ENCODE data around the gene LIME1. TPM values are rescaled to one million over a fixed set of nuclear protein-coding genes. Genes with fewer than 3 reads are reported as not detected.
"Not testable (repeated sequence)": the region's sequence is repeated elsewhere in the genome, so short reads cannot be mapped to it uniquely, and the experiment has no call there.

LIME1 gene
- total RNA-seq, 1 experiment from 2014 or later = 7.7 TPM

GRCh38 chr20:63772781-63773518, 36.5 kb downstream of the LIME1 start:
- H3K4me3 ChIP-seq (ENCODE audit: insufficient read depth, low read depth, low read length) = no peak overlapping the region
- no peaks in the 10 kb centered on the region; the same call in 1 of the 2 replicates for H3K36me3 ChIP-seq (replicated peaks; ENCODE audit: control insufficient read depth, insufficient read depth, low read length)
- DNase-seq = peak; percentile 60

DNA sequence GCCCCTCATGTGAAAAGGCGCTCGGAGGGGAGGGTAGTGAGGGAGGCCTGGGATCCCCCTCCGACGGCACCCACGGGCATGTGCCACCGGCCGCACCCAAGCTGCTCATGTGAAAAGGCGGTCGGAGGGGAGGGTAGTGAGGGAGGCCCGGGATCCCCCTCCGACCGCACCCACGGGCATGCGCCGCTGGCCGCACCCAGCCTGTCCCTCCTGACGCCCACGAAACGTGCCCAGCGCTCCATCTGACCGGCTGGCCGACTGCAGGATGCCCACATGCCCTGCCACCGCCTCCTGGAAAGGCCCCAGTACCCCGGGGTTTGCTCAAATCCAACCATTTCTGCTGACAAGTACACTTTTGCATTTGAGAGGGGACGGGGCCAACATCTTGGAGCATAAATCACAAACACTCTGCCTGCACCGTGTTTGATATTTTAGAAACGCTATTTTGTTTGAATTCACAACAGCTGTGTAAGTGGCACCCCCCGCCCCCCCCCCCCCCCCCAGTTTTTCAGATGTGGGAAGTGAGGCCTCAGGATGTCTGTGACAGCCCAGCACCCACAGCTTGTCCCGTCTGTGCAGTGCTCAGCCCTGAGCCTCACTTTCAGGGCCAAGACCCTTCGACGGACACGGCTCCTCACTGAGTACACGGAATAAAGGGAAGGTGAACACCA, 37.2 kb downstream of the LIME1 start:
- Histone ChIP-seq H3K27me3 (ENCODE audit: control insufficient read depth, insufficient read depth, low read length) (no peaks in the 10 kb centered on the region), H3K36me3 (replicated peaks; ENCODE audit: control insufficient read depth, insufficient read depth, low read length) (no peaks in the 10 kb centered on the region; the same call in 1 of the 2 replicates), H3K4me3 (ENCODE audit: insufficient read depth, low read depth, low read length) (no peak overlapping the region)
- DNase-seq = peak; percentile 55

More at GRCh38 chr20:63772781-63773518, 36.5 kb downstream of the LIME1 start:
- no peaks in the 10 kb centered on the region for H3K27me3 ChIP-seq (ENCODE audit: control insufficient read depth, insufficient read depth, low read length)

- Histone ChIP-seq H3K36me3 (replicated peaks; ENCODE audit: control insufficient read depth, insufficient read depth, low read length) (no peaks in the 10 kb centered on the region; the same call in 1 of the 2 replicates), H3K4me3 (ENCODE audit: insufficient read depth, low read depth, low read length) (no peak overlapping the region), H3K27me3 (ENCODE audit: control insufficient read depth, insufficient read depth, low read length) (no peaks in the 10 kb centered on the region)
- DNase-seq = peak; percentile 68
Observed at GRCh38 chr20:63774306-63774705, 37.8 kb downstream of the LIME1 start.

GRCh38 chr20:63775096-63775978, 38.9 kb downstream of the LIME1 start:
- H3K36me3 ChIP-seq (replicated peaks; ENCODE audit: control insufficient read depth, insufficient read depth, low read length) = no peaks in the 10 kb centered on the region; the same call in 1 of the 2 replicates
- DNase-seq = peak; percentile 99
- no peaks in the 10 kb centered on the region for H3K27me3 ChIP-seq (ENCODE audit: control insufficient read depth, insufficient read depth, low read length)
- peak overlapping the region; percentile 33 for H3K4me3 ChIP-seq (ENCODE audit: insufficient read depth, low read depth, low read length)

- not testable (repeated sequence) for H3K4me3 ChIP-seq (ENCODE audit: insufficient read depth, low read depth, low read length); DNase-seq; H3K36me3 ChIP-seq (replicated peaks; ENCODE audit: control insufficient read depth, insufficient read depth, low read length); H3K27me3 ChIP-seq (ENCODE audit: control insufficient read depth, insufficient read depth, low read length)
Observed at GRCh38 chr20:63776875-63777274, 40.4 kb downstream of the LIME1 start.

DNA sequence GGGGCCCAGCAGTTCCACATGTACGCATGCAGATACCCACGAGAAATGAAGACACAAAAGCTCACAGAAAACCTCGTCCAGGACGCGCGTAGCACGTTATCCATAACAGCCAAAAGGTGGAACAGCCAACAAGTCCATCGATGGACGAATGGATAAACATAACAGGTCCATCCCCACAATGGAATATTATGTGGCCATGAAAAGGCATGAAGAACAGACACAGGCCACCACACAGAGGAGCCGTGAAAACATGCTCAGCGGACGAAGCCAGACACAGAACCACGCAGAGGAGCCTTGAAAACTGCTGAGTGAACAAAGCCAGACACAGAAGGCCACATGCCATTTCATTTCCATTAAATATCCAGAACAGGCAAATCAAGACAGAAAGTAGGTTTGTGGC, 41.1 kb downstream of the LIME1 start:
- Histone ChIP-seq H3K4me3 (ENCODE audit: insufficient read depth, low read depth, low read length) (no peak overlapping the region), H3K36me3 (replicated peaks; ENCODE audit: control insufficient read depth, insufficient read depth, low read length) (no peaks in the 10 kb centered on the region; the same call in 1 of the 2 replicates), H3K27me3 (ENCODE audit: control insufficient read depth, insufficient read depth, low read length) (no peaks in the 10 kb centered on the region)
- DNase-seq = no peak

GRCh38 chr20:63778034-63778752, 41.7 kb downstream of the LIME1 start:
- H3K27me3 ChIP-seq (ENCODE audit: control insufficient read depth, insufficient read depth, low read length) = no peaks in the 10 kb centered on the region
- peak; percentile 26 for DNase-seq
- no peaks in the 10 kb centered on the region; the same call in 1 of the 2 replicates for H3K36me3 ChIP-seq (replicated peaks; ENCODE audit: control insufficient read depth, insufficient read depth, low read length)
- no peak overlapping the region for H3K4me3 ChIP-seq (ENCODE audit: insufficient read depth, low read depth, low read length)

- H3K36me3 ChIP-seq (replicated peaks; ENCODE audit: control insufficient read depth, insufficient read depth, low read length) = no peaks in the 10 kb centered on the region
- no peak overlapping the region for H3K4me3 ChIP-seq (ENCODE audit: insufficient read depth, low read depth, low read length)
- DNase-seq = peak; percentile 58
- H3K27me3 ChIP-seq (ENCODE audit: control insufficient read depth, insufficient read depth, low read length) = no peaks in the 10 kb centered on the region
Observed at GRCh38 chr20:63778857-63779256, 42.4 kb downstream of the LIME1 start.

- H3K36me3 ChIP-seq (replicated peaks; ENCODE audit: control insufficient read depth, insufficient read depth, low read length) = no peaks in the 10 kb centered on the region
- no peaks in the 10 kb centered on the region for H3K27me3 ChIP-seq (ENCODE audit: control insufficient read depth, insufficient read depth, low read length)
- no peak for DNase-seq
- H3K4me3 ChIP-seq (ENCODE audit: insufficient read depth, low read depth, low read length) = no peak overlapping the region
Observed at GRCh38 chr20:63781181-63781580, 44.7 kb downstream of the LIME1 start.

DNA sequence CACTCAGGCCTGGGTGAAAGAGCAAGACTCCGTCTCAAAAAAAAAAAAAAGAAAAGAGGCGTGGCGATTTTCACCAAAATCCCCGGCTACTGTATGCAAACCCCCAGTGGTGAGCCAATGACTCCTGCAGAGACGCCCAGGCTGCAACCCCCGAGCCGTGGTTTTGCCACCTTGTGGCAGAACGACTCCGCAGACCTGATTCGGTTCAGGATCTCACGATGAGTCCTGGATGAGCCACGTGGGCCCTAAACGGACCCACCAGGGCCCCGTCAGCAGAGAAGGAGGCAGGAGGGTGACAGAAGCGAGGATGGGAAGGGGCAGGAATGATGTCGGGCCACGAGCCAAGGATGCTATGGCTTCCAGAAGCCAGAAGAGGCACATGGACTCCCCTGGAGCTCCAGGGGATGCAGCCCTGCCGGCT, 45.6 kb downstream of the LIME1 start:
- peak; percentile 63 for DNase-seq
- Histone ChIP-seq H3K36me3 (replicated peaks; ENCODE audit: control insufficient read depth, insufficient read depth, low read length) (no peaks in the 10 kb centered on the region), H3K27me3 (ENCODE audit: control insufficient read depth, insufficient read depth, low read length) (no peaks in the 10 kb centered on the region)

DNA sequence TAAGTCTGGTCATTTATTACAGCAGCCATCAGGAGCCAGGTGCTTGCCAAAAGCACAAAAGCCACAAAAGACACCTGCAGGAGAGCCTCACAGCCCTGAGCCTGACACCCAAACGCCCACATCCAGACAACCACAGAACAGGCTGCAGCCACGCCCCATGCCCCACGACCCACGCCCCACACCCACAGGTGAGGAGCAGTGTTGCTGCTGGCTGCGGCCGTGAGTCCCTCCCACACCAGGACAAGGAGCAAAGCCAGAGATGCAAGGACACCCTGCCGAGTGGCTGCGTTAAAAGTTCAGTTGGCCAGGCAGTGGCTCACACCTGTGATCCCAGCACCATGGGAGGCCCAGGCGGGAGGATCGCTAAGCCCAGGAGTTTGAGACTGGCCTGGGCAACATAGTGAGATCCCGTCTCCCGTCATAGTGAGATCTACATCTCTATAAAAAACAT, 46.1 kb downstream of the LIME1 start:
- H3K4me3 ChIP-seq (ENCODE audit: insufficient read depth, low read depth, low read length) = no peak overlapping the region
- no peaks in the 10 kb centered on the region for H3K27me3 ChIP-seq (ENCODE audit: control insufficient read depth, insufficient read depth, low read length)
- no peak for DNase-seq
- H3K36me3 ChIP-seq (replicated peaks; ENCODE audit: control insufficient read depth, insufficient read depth, low read length) = no peaks in the 10 kb centered on the region

More for the DNA sequence above, 45.6 kb downstream of the LIME1 start:
- no peak overlapping the region for H3K4me3 ChIP-seq (ENCODE audit: insufficient read depth, low read depth, low read length)

GRCh38 chr20:63783970-63784369, 47.5 kb downstream of the LIME1 start:
- H3K36me3 ChIP-seq (replicated peaks; ENCODE audit: control insufficient read depth, insufficient read depth, low read length) = no peaks in the 10 kb centered on the region
- H3K27me3 ChIP-seq (ENCODE audit: control insufficient read depth, insufficient read depth, low read length) = no peaks in the 10 kb centered on the region
- no peak overlapping the region for H3K4me3 ChIP-seq (ENCODE audit: insufficient read depth, low read depth, low read length)
- no peak for DNase-seq

DNA sequence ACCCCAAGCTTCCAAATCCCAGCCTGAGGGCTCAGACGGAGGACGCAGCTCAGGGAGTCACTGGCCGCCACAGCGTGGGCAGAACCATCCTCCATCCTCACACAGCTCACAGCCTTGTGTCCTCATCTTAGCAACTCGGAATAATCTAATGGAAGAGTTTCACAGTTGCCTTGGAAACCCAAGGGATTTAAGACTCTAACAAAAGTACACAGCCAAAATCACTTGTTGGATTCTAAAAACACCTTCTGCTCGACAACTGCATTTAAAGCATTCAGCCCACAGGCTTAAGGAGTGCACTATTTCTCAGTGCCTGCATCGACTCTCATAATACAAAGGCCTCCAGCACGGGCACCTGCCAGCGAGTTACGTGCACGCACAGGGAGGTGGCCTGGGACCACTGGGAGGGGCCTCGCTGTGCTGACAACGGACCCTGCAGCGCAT, 49.2 kb downstream of the LIME1 start:
- Histone ChIP-seq H3K27me3 (ENCODE audit: control insufficient read depth, insufficient read depth, low read length) (no peaks in the 10 kb centered on the region), H3K36me3 (replicated peaks; ENCODE audit: control insufficient read depth, insufficient read depth, low read length) (peaks cover 6% of the 10 kb centered on the region), H3K4me3 (ENCODE audit: insufficient read depth, low read depth, low read length) (no peak overlapping the region)
- no peak for DNase-seq

GRCh38 chr20:63787302-63787701, 50.8 kb downstream of the LIME1 start:
- no peak for DNase-seq
- no peaks in the 10 kb centered on the region for H3K27me3 ChIP-seq (ENCODE audit: control insufficient read depth, insufficient read depth, low read length)
- peaks cover 6% of the 10 kb centered on the region for H3K36me3 ChIP-seq (replicated peaks; ENCODE audit: control insufficient read depth, insufficient read depth, low read length)
- H3K4me3 ChIP-seq (ENCODE audit: insufficient read depth, low read depth, low read length) = no peak overlapping the region

Measured in H7 (cell line).